ENCODE results near the gene PNPLA7.

DNA sequence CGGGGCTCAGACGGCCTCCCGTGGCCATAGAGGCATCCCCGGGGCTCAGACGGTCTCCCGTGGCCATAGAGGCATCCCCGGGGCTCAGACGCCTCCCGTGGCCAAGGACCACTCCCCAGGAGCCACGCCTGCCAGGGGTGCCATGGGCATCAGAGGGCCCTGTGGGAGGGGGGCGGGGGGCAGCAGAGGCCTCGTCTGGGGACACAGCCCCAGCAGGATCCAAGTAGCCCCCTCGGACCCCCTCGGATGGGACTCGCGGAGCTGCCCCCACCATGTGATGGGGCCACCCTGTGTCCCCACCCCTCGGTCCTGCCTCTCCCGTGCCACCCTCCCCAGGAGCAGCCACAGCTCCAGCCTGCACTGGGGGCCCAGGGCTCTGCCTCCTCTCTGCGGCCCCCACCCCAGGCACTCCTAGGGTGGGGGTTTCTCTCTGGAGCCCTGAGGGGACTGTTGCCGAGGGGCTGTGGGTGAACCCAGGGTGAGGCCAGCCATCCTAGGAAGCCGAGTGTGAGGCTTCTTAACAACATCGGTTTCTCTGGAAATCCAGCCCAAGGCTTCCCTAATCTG is 111.5 kb downstream of the PNPLA7 start:
- TF ChIP-seq, protein P1, sequence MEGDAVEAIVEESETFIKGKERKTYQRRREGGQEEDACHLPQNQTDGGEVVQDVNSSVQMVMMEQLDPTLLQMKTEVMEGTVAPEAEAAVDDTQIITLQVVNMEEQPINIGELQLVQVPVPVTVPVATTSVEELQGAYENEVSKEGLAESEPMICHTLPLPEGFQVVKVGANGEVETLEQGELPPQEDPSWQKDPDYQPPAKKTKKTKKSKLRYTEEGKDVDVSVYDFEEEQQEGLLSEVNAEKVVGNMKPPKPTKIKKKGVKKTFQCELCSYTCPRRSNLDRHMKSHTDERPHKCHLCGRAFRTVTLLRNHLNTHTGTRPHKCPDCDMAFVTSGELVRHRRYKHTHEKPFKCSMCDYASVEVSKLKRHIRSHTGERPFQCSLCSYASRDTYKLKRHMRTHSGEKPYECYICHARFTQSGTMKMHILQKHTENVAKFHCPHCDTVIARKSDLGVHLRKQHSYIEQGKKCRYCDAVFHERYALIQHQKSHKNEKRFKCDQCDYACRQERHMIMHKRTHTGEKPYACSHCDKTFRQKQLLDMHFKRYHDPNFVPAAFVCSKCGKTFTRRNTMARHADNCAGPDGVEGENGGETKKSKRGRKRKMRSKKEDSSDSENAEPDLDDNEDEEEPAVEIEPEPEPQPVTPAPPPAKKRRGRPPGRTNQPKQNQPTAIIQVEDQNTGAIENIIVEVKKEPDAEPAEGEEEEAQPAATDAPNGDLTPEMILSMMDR (conservative IDR thresholded peaks at IDR 0.05; ENCODE audit: low read depth, low read length), result no peak
- TF ChIP-seq EZH2 (IDR thresholded peaks at IDR 0.05; ENCODE audit: low read length, unreplicated experiment), result no peak
